ENCODE data around the gene MAPK13.
"Not testable (repeated sequence)": the region's sequence is repeated elsewhere in the genome, so short reads cannot be mapped to it uniquely, and the experiment has no call there.

MAPK13 gene

GRCh38 chr6:36127462-36128016 lies 2.8 kb upstream of the MAPK13 start:
- no peak for DNase-seq (ENCODE audit: low read depth)

- DNase-seq (ENCODE audit: low read depth): no peak
These were observed 2.2 kb upstream of the MAPK13 start for GRCh38 chr6:36128073-36128472.

GRCh38 chr6:36128793-36129192 lies 1.5 kb upstream of the MAPK13 start:
- DNase-seq (ENCODE audit: low read depth): no peak

- DNase-seq (ENCODE audit: low read depth): not testable (repeated sequence)
These were observed 979 bp upstream of the MAPK13 start for GRCh38 chr6:36129334-36129733.

GRCh38 chr6:36130667-36131510 lies 576 bp downstream of the MAPK13 start:
- DNase-seq (ENCODE audit: low read depth): no peak

- no peak for DNase-seq (ENCODE audit: low read depth)
These were observed 1.4 kb downstream of the MAPK13 start for GRCh38 chr6:36131511-36132245.

GRCh38 chr6:36132246-36132895 lies 2.1 kb downstream of the MAPK13 start:
- no peak for DNase-seq (ENCODE audit: low read depth)

GRCh38 chr6:36133148-36133547 lies 2.8 kb downstream of the MAPK13 start:
- DNase-seq (ENCODE audit: low read depth): no peak

GRCh38 chr6:36133912-36134311 lies 3.6 kb downstream of the MAPK13 start:
- no peak for DNase-seq (ENCODE audit: low read depth)

- no peak for DNase-seq (ENCODE audit: low read depth)
These were observed 4.9 kb downstream of the MAPK13 start for GRCh38 chr6:36135053-36135731.

- no peak for DNase-seq (ENCODE audit: low read depth)
These were observed 5.7 kb downstream of the MAPK13 start for GRCh38 chr6:36136034-36136433.

- DNase-seq (ENCODE audit: low read depth): no peak
These were observed 6.2 kb downstream of the MAPK13 start for GRCh38 chr6:36136551-36136950.

GRCh38 chr6:36138667-36139066 lies 8.4 kb downstream of the MAPK13 start:
- DNase-seq (ENCODE audit: low read depth): no peak

- no peak for DNase-seq (ENCODE audit: low read depth)
These were observed 9.1 kb downstream of the MAPK13 start for GRCh38 chr6:36139431-36139830.

GRCh38 chr6:36139991-36140710 lies 9.8 kb downstream of the MAPK13 start:
- DNase-seq (ENCODE audit: low read depth): no peak

GRCh38 chr6:36141091-36141490 lies 10.8 kb downstream of the MAPK13 start:
- no peak for DNase-seq (ENCODE audit: low read depth)

- no peak for DNase-seq (ENCODE audit: low read depth)
These were observed 11.6 kb downstream of the MAPK13 start for GRCh38 chr6:36141961-36142360.

- DNase-seq (ENCODE audit: low read depth): no peak
These were observed 12.9 kb downstream of the MAPK13 start for GRCh38 chr6:36142971-36143838.

- no peak for DNase-seq (ENCODE audit: low read depth)
These were observed 15.2 kb downstream of the MAPK13 start for GRCh38 chr6:36145495-36145894.

- no peak for DNase-seq (ENCODE audit: low read depth)
These were observed 17.0 kb downstream of the MAPK13 start for GRCh38 chr6:36147294-36147693.
